ENCODE measurements around the gene CLDN20. TPM values are rescaled to one million over a fixed set of nuclear protein-coding genes. Genes with fewer than 3 reads are reported as not detected.
"Not testable (repeated sequence)": the region's sequence is repeated elsewhere in the genome, so short reads cannot be mapped to it uniquely, and the experiment has no call there.

CLDN20 gene
- total and polyA plus RNA-seq, 2 donors (not counting 1 experiment from before 2014, with no cell fraction given): not detected

DNA sequence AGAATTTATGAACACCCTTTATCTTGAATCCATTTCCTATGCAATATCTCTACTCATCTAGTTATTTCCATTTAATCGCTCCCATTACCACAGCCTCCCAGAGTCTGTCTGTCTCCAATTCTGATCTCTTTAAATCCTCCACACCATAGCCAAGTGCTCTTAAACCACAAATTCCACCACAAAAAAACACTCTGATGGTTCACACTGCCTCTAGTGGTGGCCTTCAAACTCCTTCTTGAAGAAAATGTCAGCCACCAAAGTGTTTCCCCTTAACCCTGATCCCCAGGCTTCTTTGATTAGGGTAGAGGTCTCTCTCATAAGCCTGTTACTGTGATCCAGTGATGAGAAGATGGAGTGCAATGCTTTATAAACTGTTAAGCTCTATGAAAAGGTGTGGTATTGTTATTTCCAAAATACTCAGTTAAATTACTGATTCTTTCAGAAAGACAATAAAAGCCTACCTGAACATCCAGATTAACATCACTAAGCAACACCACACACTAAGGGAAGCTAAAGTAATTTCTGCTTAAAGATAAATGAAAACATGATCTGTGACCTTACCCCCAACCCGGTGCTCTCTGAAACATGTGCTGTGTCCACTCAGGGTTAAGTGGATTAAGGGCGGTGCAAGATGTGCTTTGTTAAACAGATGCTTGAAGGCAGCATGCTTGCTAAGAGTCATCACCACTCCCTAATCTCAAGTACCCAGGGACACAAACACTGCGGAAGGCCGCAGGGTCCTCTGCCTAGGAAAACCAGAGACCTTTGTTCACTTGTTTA, 4.5 kb downstream of the CLDN20 start:
- H3K9me3 ChIP-seq (ENCODE audit: control insufficient read depth, insufficient read depth, low read depth, low read length); H3K36me3 ChIP-seq (ENCODE audit: control insufficient read depth, insufficient read depth, low read length); H3K27ac ChIP-seq (ENCODE audit: insufficient read depth, low read length); H2AFZ ChIP-seq (ENCODE audit: low read length); H3K4me2 ChIP-seq (ENCODE audit: extremely low read depth, insufficient read depth, low read length); H3K79me2 ChIP-seq (ENCODE audit: control insufficient read depth, insufficient read depth, low read length); H3K27me3 ChIP-seq (ENCODE audit: control insufficient read depth, insufficient read depth, low read length); H4K20me1 ChIP-seq (ENCODE audit: control insufficient read depth, extremely low read depth, insufficient read depth, low read length); H3K9ac ChIP-seq (ENCODE audit: insufficient read depth, low read length); H3K4me3 ChIP-seq (replicated peaks in 1 of 4; ENCODE audit: control extremely low read depth in 1 of 4, insufficient read depth in 1 of 4, low read depth in 3 of 4, low read length in 4 of 4): not testable (repeated sequence)
- TF ChIP-seq, protein P1, sequence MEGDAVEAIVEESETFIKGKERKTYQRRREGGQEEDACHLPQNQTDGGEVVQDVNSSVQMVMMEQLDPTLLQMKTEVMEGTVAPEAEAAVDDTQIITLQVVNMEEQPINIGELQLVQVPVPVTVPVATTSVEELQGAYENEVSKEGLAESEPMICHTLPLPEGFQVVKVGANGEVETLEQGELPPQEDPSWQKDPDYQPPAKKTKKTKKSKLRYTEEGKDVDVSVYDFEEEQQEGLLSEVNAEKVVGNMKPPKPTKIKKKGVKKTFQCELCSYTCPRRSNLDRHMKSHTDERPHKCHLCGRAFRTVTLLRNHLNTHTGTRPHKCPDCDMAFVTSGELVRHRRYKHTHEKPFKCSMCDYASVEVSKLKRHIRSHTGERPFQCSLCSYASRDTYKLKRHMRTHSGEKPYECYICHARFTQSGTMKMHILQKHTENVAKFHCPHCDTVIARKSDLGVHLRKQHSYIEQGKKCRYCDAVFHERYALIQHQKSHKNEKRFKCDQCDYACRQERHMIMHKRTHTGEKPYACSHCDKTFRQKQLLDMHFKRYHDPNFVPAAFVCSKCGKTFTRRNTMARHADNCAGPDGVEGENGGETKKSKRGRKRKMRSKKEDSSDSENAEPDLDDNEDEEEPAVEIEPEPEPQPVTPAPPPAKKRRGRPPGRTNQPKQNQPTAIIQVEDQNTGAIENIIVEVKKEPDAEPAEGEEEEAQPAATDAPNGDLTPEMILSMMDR (conservative IDR thresholded peaks at IDR 0.05 in 1 of 2, IDR thresholded peaks at IDR 0.05 in 1 of 2; ENCODE audit: low read depth in 1 of 2, low read length in 2 of 2): peak; percentile 60 to 67
- peak; percentile 57 to 66 for DNase-seq (ENCODE audit: low read depth in 2 of 2)
- H3K4me1 ChIP-seq (ENCODE audit: control insufficient read depth, extremely low read depth, insufficient read depth, low read length): peaks cover 12% of the 10 kb centered on the region

DNA sequence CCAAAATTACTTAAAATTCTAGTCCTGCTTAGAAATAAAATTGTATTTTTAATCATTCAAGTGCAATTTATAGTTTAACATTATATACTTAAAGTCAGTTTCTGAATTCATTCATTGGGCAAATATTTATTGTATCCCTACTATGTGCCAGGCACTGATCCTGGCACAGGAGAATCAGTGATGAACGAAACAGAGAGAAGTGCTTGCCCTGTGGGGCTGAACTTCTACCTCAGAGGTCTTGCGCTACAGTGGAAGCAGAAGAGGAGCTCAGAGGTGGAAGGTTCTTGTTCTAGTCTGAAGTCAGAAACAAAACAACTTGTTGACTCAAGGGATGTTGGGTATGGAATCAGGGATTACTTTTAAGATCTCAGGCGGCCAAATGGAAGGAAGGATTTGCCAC, 6.0 kb downstream of the CLDN20 start:
- TF ChIP-seq EZH2 (IDR thresholded peaks at IDR 0.05; ENCODE audit: low read length, missing control alignments): no peak
- TF ChIP-seq, protein P1 (conservative IDR thresholded peaks at IDR 0.05 in 1 of 2, IDR thresholded peaks at IDR 0.05 in 1 of 2; ENCODE audit: low read depth in 1 of 2, low read length in 2 of 2): no peak
- H4K20me1 ChIP-seq (ENCODE audit: control insufficient read depth, extremely low read depth, insufficient read depth, low read length): no peaks in the 10 kb centered on the region
- no peak overlapping the region for H3K4me2 ChIP-seq (ENCODE audit: extremely low read depth, insufficient read depth, low read length)
- no peak overlapping the region for H3K9ac ChIP-seq (ENCODE audit: insufficient read depth, low read length)
- H3K9me3 ChIP-seq (ENCODE audit: control insufficient read depth, insufficient read depth, low read depth, low read length): no peaks in the 10 kb centered on the region
- no peak overlapping the region for H3K27ac ChIP-seq (ENCODE audit: insufficient read depth, low read length)
- no peak overlapping the region for H3K4me3 ChIP-seq (replicated peaks in 1 of 4; ENCODE audit: control extremely low read depth in 1 of 4, insufficient read depth in 1 of 4, low read depth in 3 of 4, low read length in 4 of 4)
- H3K4me1 ChIP-seq (ENCODE audit: control insufficient read depth, extremely low read depth, insufficient read depth, low read length): peaks cover 25% of the 10 kb centered on the region
- no peak overlapping the region for H2AFZ ChIP-seq (ENCODE audit: low read length)
- no peaks in the 10 kb centered on the region for H3K36me3 ChIP-seq (ENCODE audit: control insufficient read depth, insufficient read depth, low read length)
- no peak for DNase-seq (ENCODE audit: low read depth in 2 of 2)
- H3K79me2 ChIP-seq (ENCODE audit: control insufficient read depth, insufficient read depth, low read length): no peaks in the 10 kb centered on the region
- H3K27me3 ChIP-seq (ENCODE audit: control insufficient read depth, insufficient read depth, low read length): no peaks in the 10 kb centered on the region

DNA sequence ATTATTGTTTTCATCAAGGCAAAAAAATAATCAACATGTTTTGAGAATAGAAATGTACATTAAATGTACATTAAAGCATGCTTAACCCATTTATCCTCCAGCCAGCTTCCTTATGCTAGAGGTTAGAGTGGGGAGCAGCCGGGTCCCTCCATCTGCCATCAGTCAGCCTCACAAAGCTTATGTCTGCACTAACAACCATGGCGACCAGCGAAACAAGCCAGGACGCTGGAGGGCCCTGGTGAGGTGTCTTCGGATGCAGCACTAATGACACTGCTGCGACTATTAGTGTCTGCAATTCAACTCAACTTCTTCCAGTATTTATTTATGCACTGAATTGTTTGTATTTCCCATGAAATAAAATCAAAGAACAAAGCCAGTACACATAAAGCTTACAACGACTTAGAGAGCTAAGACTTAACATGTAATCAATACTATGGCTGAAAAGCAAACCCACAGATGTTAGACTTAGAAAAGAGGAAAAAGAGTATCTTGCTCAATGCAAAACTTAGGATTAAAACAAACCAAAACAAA, 6.8 kb downstream of the CLDN20 start:
- H4K20me1 ChIP-seq (ENCODE audit: control insufficient read depth, extremely low read depth, insufficient read depth, low read length): no peaks in the 10 kb centered on the region
- peaks cover 24% of the 10 kb centered on the region for H3K4me1 ChIP-seq (ENCODE audit: control insufficient read depth, extremely low read depth, insufficient read depth, low read length)
- no peak overlapping the region for H3K27ac ChIP-seq (ENCODE audit: insufficient read depth, low read length)
- no peaks in the 10 kb centered on the region for H3K79me2 ChIP-seq (ENCODE audit: control insufficient read depth, insufficient read depth, low read length)
- no peaks in the 10 kb centered on the region for H3K9me3 ChIP-seq (ENCODE audit: control insufficient read depth, insufficient read depth, low read depth, low read length)
- no peak for TF ChIP-seq EZH2 (IDR thresholded peaks at IDR 0.05; ENCODE audit: low read length, missing control alignments)
- TF ChIP-seq, protein P1 (conservative IDR thresholded peaks at IDR 0.05 in 1 of 2, IDR thresholded peaks at IDR 0.05 in 1 of 2; ENCODE audit: low read depth in 1 of 2, low read length in 2 of 2): no peak
- DNase-seq (ENCODE audit: low read depth in 2 of 2): no peak
- no peak overlapping the region for H3K4me2 ChIP-seq (ENCODE audit: extremely low read depth, insufficient read depth, low read length)
- H2AFZ ChIP-seq (ENCODE audit: low read length): no peak overlapping the region
- no peaks in the 10 kb centered on the region for H3K27me3 ChIP-seq (ENCODE audit: control insufficient read depth, insufficient read depth, low read length)
- no peak overlapping the region for H3K4me3 ChIP-seq (replicated peaks in 1 of 4; ENCODE audit: control extremely low read depth in 1 of 4, insufficient read depth in 1 of 4, low read depth in 3 of 4, low read length in 4 of 4)
- no peaks in the 10 kb centered on the region for H3K36me3 ChIP-seq (ENCODE audit: control insufficient read depth, insufficient read depth, low read length)
- no peak overlapping the region for H3K9ac ChIP-seq (ENCODE audit: insufficient read depth, low read length)

Data from fibroblast of lung (primary cell).